GM23338 (cell line): ENCODE measurements around the gene GNG7.

Experiments
- CREB1 ChIP-seq: fragments of 250-450 bp; sonication (Bioruptor Pico); IDR thresholded peaks from 2 replicates; pipeline ENCODE4 v1.5.0; 2020; ENCODE audit warnings: low read depth, mild to moderate bottlenecking, moderate library complexity
- ETS1 ChIP-seq: IDR thresholded peaks from 2 replicates; pipeline ENCODE4 v1.6.1; 2016; ENCODE audit warnings: antibody characterized with exemption
- EZH2 ChIP-seq: fragments of 200-600 bp; sonication (generic); IDR thresholded peaks from one replicate; pipeline ENCODE4 v1.8.0; 2017; ENCODE audit warnings: antibody characterized with exemption, mild to moderate bottlenecking, low read depth; ENCODE audit not compliant: unreplicated experiment
- EZH2phosphoT487 ChIP-seq: fragments of 200-600 bp; sonication (generic); IDR thresholded peaks from one replicate; pipeline ENCODE4 v1.8.1; 2018; ENCODE audit warnings: antibody characterized with exemption; ENCODE audit not compliant: unreplicated experiment
- JUNB ChIP-seq: IDR thresholded peaks from one replicate; pipeline ENCODE4 v1.6.1; 2016; ENCODE audit warnings: antibody characterized with exemption; ENCODE audit not compliant: unreplicated experiment
- NANOG ChIP-seq: IDR thresholded peaks from 2 replicates; pipeline ENCODE4 v1.6.1; 2016; ENCODE audit warnings: antibody characterized with exemption, borderline replicate concordance
- POLR2AphosphoS5 ChIP-seq: IDR thresholded peaks from 2 replicates; pipeline ENCODE4 v1.6.1; 2016; ENCODE audit warnings: antibody characterized with exemption, low read depth
- STAT1 ChIP-seq: IDR thresholded peaks from one replicate; pipeline ENCODE4 v1.6.1; 2016; ENCODE audit warnings: antibody characterized with exemption; ENCODE audit not compliant: unreplicated experiment
- ZNF331 ChIP-seq: fragments of 250-450 bp; sonication (Bioruptor Pico); IDR thresholded peaks from 2 replicates; pipeline ENCODE4 v1.5.0; 2020; ENCODE audit warnings: low read depth, mild to moderate bottlenecking, moderate library complexity
- TF ChIP-seq, protein P1 (sequence below), 2 experiments: fragments of 200-600 bp in 1 of 2; sonication (generic) in 1 of 2; conservative IDR thresholded peaks; 2 replicates each; pipeline versions ENCODE4 v1.5.1 to v1.6.1; 2016 to 2017; ENCODE audit warnings: antibody characterized with exemption in 2 of 2, low read depth in 2 of 2, mild to moderate bottlenecking in 2 of 2, moderate library complexity in 1 of 2
- TF ChIP-seq, protein P2 (sequence below): IDR thresholded peaks from one replicate; pipeline ENCODE4 v1.6.1; 2018; ENCODE audit warnings: antibody characterized with exemption; ENCODE audit not compliant: unreplicated experiment
- TF ChIP-seq, protein P3 (sequence below): fragments of 250-450 bp; sonication (Bioruptor Pico); IDR thresholded peaks from 2 replicates; pipeline ENCODE4 v1.5.0; 2020; ENCODE audit warnings: mild to moderate bottlenecking, moderate library complexity

GRCh38 chr19:2751438-2751830 lies 48.9 kb upstream of the GNG7 start:
- TF ChIP-seq, protein P1, sequence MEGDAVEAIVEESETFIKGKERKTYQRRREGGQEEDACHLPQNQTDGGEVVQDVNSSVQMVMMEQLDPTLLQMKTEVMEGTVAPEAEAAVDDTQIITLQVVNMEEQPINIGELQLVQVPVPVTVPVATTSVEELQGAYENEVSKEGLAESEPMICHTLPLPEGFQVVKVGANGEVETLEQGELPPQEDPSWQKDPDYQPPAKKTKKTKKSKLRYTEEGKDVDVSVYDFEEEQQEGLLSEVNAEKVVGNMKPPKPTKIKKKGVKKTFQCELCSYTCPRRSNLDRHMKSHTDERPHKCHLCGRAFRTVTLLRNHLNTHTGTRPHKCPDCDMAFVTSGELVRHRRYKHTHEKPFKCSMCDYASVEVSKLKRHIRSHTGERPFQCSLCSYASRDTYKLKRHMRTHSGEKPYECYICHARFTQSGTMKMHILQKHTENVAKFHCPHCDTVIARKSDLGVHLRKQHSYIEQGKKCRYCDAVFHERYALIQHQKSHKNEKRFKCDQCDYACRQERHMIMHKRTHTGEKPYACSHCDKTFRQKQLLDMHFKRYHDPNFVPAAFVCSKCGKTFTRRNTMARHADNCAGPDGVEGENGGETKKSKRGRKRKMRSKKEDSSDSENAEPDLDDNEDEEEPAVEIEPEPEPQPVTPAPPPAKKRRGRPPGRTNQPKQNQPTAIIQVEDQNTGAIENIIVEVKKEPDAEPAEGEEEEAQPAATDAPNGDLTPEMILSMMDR (conservative IDR thresholded peaks at IDR 0.05; ENCODE audit: low read depth in 2 of 2) = no peak
- TF ChIP-seq EZH2 = no peak
- no peak for TF ChIP-seq ZNF331 (CRISPR knock-in tag)
- no peak for TF ChIP-seq POLR2AphosphoS5
- no peak for TF ChIP-seq JUNB
- TF ChIP-seq CREB1 = no peak
- no peak for TF ChIP-seq EZH2phosphoT487
- TF ChIP-seq, protein P2, sequence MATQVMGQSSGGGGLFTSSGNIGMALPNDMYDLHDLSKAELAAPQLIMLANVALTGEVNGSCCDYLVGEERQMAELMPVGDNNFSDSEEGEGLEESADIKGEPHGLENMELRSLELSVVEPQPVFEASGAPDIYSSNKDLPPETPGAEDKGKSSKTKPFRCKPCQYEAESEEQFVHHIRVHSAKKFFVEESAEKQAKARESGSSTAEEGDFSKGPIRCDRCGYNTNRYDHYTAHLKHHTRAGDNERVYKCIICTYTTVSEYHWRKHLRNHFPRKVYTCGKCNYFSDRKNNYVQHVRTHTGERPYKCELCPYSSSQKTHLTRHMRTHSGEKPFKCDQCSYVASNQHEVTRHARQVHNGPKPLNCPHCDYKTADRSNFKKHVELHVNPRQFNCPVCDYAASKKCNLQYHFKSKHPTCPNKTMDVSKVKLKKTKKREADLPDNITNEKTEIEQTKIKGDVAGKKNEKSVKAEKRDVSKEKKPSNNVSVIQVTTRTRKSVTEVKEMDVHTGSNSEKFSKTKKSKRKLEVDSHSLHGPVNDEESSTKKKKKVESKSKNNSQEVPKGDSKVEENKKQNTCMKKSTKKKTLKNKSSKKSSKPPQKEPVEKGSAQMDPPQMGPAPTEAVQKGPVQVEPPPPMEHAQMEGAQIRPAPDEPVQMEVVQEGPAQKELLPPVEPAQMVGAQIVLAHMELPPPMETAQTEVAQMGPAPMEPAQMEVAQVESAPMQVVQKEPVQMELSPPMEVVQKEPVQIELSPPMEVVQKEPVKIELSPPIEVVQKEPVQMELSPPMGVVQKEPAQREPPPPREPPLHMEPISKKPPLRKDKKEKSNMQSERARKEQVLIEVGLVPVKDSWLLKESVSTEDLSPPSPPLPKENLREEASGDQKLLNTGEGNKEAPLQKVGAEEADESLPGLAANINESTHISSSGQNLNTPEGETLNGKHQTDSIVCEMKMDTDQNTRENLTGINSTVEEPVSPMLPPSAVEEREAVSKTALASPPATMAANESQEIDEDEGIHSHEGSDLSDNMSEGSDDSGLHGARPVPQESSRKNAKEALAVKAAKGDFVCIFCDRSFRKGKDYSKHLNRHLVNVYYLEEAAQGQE = no peak
- TF ChIP-seq STAT1 = no peak
- TF ChIP-seq ETS1 = no peak
- no peak for TF ChIP-seq NANOG
- TF ChIP-seq, protein P3, sequence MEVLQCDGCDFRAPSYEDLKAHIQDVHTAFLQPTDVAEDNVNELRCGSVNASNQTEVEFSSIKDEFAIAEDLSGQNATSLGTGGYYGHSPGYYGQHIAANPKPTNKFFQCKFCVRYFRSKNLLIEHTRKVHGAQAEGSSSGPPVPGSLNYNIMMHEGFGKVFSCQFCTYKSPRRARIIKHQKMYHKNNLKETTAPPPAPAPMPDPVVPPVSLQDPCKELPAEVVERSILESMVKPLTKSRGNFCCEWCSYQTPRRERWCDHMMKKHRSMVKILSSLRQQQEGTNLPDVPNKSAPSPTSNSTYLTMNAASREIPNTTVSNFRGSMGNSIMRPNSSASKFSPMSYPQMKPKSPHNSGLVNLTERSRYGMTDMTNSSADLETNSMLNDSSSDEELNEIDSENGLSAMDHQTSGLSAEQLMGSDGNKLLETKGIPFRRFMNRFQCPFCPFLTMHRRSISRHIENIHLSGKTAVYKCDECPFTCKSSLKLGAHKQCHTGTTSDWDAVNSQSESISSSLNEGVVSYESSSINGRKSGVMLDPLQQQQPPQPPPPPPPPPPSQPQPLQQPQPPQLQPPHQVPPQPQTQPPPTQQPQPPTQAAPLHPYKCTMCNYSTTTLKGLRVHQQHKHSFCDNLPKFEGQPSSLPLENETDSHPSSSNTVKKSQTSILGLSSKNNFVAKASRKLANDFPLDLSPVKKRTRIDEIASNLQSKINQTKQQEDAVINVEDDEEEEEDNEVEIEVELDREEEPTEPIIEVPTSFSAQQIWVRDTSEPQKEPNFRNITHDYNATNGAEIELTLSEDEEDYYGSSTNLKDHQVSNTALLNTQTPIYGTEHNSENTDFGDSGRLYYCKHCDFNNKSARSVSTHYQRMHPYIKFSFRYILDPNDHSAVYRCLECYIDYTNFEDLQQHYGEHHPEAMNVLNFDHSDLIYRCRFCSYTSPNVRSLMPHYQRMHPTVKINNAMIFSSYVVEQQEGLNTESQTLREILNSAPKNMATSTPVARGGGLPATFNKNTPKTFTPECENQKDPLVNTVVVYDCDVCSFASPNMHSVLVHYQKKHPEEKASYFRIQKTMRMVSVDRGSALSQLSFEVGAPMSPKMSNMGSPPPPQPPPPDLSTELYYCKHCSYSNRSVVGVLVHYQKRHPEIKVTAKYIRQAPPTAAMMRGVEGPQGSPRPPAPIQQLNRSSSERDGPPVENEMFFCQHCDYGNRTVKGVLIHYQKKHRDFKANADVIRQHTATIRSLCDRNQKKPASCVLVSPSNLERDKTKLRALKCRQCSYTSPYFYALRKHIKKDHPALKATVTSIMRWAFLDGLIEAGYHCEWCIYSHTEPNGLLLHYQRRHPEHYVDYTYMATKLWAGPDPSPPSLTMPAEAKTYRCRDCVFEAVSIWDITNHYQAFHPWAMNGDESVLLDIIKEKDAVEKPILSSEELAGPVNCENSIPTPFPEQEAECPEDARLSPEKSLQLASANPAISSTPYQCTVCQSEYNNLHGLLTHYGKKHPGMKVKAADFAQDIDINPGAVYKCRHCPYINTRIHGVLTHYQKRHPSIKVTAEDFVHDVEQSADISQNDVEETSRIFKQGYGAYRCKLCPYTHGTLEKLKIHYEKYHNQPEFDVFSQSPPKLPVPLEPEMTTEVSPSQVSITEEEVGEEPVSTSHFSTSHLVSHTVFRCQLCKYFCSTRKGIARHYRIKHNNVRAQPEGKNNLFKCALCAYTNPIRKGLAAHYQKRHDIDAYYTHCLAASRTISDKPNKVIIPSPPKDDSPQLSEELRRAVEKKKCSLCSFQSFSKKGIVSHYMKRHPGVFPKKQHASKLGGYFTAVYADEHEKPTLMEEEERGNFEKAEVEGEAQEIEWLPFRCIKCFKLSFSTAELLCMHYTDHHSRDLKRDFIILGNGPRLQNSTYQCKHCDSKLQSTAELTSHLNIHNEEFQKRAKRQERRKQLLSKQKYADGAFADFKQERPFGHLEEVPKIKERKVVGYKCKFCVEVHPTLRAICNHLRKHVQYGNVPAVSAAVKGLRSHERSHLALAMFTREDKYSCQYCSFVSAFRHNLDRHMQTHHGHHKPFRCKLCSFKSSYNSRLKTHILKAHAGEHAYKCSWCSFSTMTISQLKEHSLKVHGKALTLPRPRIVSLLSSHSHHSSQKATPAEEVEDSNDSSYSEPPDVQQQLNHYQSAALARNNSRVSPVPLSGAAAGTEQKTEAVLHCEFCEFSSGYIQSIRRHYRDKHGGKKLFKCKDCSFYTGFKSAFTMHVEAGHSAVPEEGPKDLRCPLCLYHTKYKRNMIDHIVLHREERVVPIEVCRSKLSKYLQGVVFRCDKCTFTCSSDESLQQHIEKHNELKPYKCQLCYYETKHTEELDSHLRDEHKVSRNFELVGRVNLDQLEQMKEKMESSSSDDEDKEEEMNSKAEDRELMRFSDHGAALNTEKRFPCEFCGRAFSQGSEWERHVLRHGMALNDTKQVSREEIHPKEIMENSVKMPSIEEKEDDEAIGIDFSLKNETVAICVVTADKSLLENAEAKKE (CRISPR knock-in tag) = no peak
